Measurements from ENCODE around the gene OGFRL1. TPM values are rescaled to one million over a fixed set of nuclear protein-coding genes. Genes with fewer than 3 reads are reported as not detected.

Gene OGFRL1
- polyA plus RNA-seq (2013): 25.3 TPM

- ChIA-PET POLR2A (interaction anchor here (0.7 to 2.6 kb wide), 5 partner anchors 9 to 116 kb away, joined by 3 to 8 read pairs (median 4); no protein-coding TSS in a partner anchor), CTCF (interaction anchor here (0.8 to 4.5 kb wide), 7 partner anchors 11 to 100 kb away, joined by 3 to 18 read pairs (median 5); no protein-coding TSS in a partner anchor)
- Histone ChIP-seq H3K4me3 (ENCODE audit: control insufficient read depth in 1 of 7, extremely low read depth in 1 of 7, insufficient read depth in 4 of 7, low read depth in 2 of 7, low read length in 6 of 7) (peak within 1 kb of the TSS; percentile 62 to 88 (median 84)), H3K4me1 (ENCODE audit: control extremely low read depth in 1 of 4, control insufficient read depth in 4 of 4, insufficient read depth in 4 of 4, low read length in 3 of 4) (peaks cover 13 to 39% (median 30%) of the 10 kb centered on the region in 4 experiments), H3K27me3 (replicated peaks in 2 of 5; ENCODE audit: control insufficient read depth in 4 of 5, insufficient read depth in 5 of 5, low read length in 4 of 5) (no peaks in the 10 kb centered on the region), H3K36me3 (ENCODE audit: control insufficient read depth in 4 of 4, insufficient read depth in 4 of 4, low read length in 3 of 4) (peaks cover 0 to 6% (median 0%) of the 10 kb centered on the region in 4 experiments), H3K27ac (ENCODE audit: insufficient read depth in 1 of 2, low read depth in 1 of 2, low read length in 2 of 2, poor library complexity in 1 of 2, severe bottlenecking in 2 of 2) (peak within 1 kb of the TSS; percentile 9 to 67), H3K9me3 (ENCODE audit: control extremely low read depth in 1 of 5, control insufficient read depth in 4 of 5, insufficient read depth in 2 of 5, low read depth in 1 of 5, low read length in 4 of 5) (no peaks in the 10 kb centered on the region)
- whole genome bisulfite sequencing (ENCODE audit: insufficient coverage): under 1% methylated on average over 59 of the region's 79 CpGs
- DNase-seq: peak; percentile 68 to 90 (median 83)
These were observed at the start of gene OGFRL1 for GRCh38 chr6:71288228-71289038. Gene OGFRL1, plus strand, starts transcription at chr6:71288811. Its CDS starts 126 bp downstream, at chr6:71288937.

- H3K36me3 ChIP-seq (ENCODE audit: control insufficient read depth in 4 of 4, insufficient read depth in 4 of 4, low read length in 3 of 4): no peaks in the 10 kb centered on the region
- WGBS (ENCODE audit: insufficient coverage): 88% methylated on average over 1 of the region's 5 CpGs
- no peak for DNase-seq
- POLR2A ChIA-PET: no interaction called here
- no peaks in the 10 kb centered on the region for H3K9me3 ChIP-seq (ENCODE audit: control extremely low read depth in 1 of 5, control insufficient read depth in 4 of 5, insufficient read depth in 2 of 5, low read depth in 1 of 5, low read length in 4 of 5)
- peaks cover 0 to 5% (median 0%) of the 10 kb centered on the region in 4 experiments for H3K4me1 ChIP-seq (ENCODE audit: control extremely low read depth in 1 of 4, control insufficient read depth in 4 of 4, insufficient read depth in 4 of 4, low read length in 3 of 4)
- no peak overlapping the region for H3K4me3 ChIP-seq (ENCODE audit: control insufficient read depth in 1 of 7, extremely low read depth in 1 of 7, insufficient read depth in 4 of 7, low read depth in 2 of 7, low read length in 6 of 7)
- CTCF ChIA-PET: interaction anchor here (1.0 kb wide), 1 partner anchor 10 kb away, joined by 3 read pairs; no protein-coding TSS in a partner anchor
- no peak overlapping the region for H3K27ac ChIP-seq (ENCODE audit: insufficient read depth in 1 of 2, low read depth in 1 of 2, low read length in 2 of 2, poor library complexity in 1 of 2, severe bottlenecking in 2 of 2)
- no peaks in the 10 kb centered on the region for H3K27me3 ChIP-seq (replicated peaks in 2 of 5; ENCODE audit: control insufficient read depth in 4 of 5, insufficient read depth in 5 of 5, low read length in 4 of 5)
These were observed 48.9 kb upstream of the OGFRL1 start for GRCh38 chr6:71239694-71240093.

- DNase-seq: no peak
- no peaks in the 10 kb centered on the region for H3K27me3 ChIP-seq (replicated peaks in 2 of 5; ENCODE audit: control insufficient read depth in 4 of 5, insufficient read depth in 5 of 5, low read length in 4 of 5)
- H3K9me3 ChIP-seq (ENCODE audit: control extremely low read depth in 1 of 5, control insufficient read depth in 4 of 5, insufficient read depth in 2 of 5, low read depth in 1 of 5, low read length in 4 of 5): peaks cover 0 to 7% (median 0%) of the 10 kb centered on the region in 5 experiments
- 98% methylated on average over 27 of the region's 31 CpGs for WGBS (ENCODE audit: insufficient coverage)
- H3K4me3 ChIP-seq (ENCODE audit: control insufficient read depth in 1 of 7, extremely low read depth in 1 of 7, insufficient read depth in 4 of 7, low read depth in 2 of 7, low read length in 6 of 7): no peak overlapping the region
- H3K4me1 ChIP-seq (ENCODE audit: control extremely low read depth in 1 of 4, control insufficient read depth in 4 of 4, insufficient read depth in 4 of 4, low read length in 3 of 4): peaks cover 5 to 30% (median 7%) of the 10 kb centered on the region in 4 experiments
- POLR2A ChIA-PET: interaction anchor here (0.6 kb wide), 1 partner anchor 8 kb away, joined by 7 read pairs; no protein-coding TSS in a partner anchor
- no peak overlapping the region for H3K27ac ChIP-seq (ENCODE audit: insufficient read depth in 1 of 2, low read depth in 1 of 2, low read length in 2 of 2, poor library complexity in 1 of 2, severe bottlenecking in 2 of 2)
- CTCF ChIA-PET: no interaction called here
- H3K36me3 ChIP-seq (ENCODE audit: control insufficient read depth in 4 of 4, insufficient read depth in 4 of 4, low read length in 3 of 4): no peaks in the 10 kb centered on the region
These were observed 43.2 kb upstream of the OGFRL1 start for GRCh38 chr6:71245265-71246049.

- POLR2A ChIA-PET: no interaction called here
- CTCF ChIA-PET: no interaction called here
- peaks cover 9 to 41% (median 13%) of the 10 kb centered on the region in 4 experiments for H3K4me1 ChIP-seq (ENCODE audit: control extremely low read depth in 1 of 4, control insufficient read depth in 4 of 4, insufficient read depth in 4 of 4, low read length in 3 of 4)
- H3K9me3 ChIP-seq (ENCODE audit: control extremely low read depth in 1 of 5, control insufficient read depth in 4 of 5, insufficient read depth in 2 of 5, low read depth in 1 of 5, low read length in 4 of 5): peaks cover 0 to 9% (median 0%) of the 10 kb centered on the region in 5 experiments
- H3K27me3 ChIP-seq (replicated peaks in 2 of 5; ENCODE audit: control insufficient read depth in 4 of 5, insufficient read depth in 5 of 5, low read length in 4 of 5): no peaks in the 10 kb centered on the region
- H3K4me3 ChIP-seq (ENCODE audit: control insufficient read depth in 1 of 7, extremely low read depth in 1 of 7, insufficient read depth in 4 of 7, low read depth in 2 of 7, low read length in 6 of 7): no peak overlapping the region
- no peaks in the 10 kb centered on the region for H3K36me3 ChIP-seq (ENCODE audit: control insufficient read depth in 4 of 4, insufficient read depth in 4 of 4, low read length in 3 of 4)
- DNase-seq: no peak
- no peak overlapping the region for H3K27ac ChIP-seq (ENCODE audit: insufficient read depth in 1 of 2, low read depth in 1 of 2, low read length in 2 of 2, poor library complexity in 1 of 2, severe bottlenecking in 2 of 2)
- 100% methylated on average over 1 of the region's 2 CpGs for WGBS (ENCODE audit: insufficient coverage)
These were observed 42.0 kb upstream of the OGFRL1 start for GRCh38 chr6:71246596-71246995.

GRCh38 chr6:71248306-71248765 is 40.3 kb upstream of the OGFRL1 start:
- H3K9me3 ChIP-seq (ENCODE audit: control extremely low read depth in 1 of 5, control insufficient read depth in 4 of 5, insufficient read depth in 2 of 5, low read depth in 1 of 5, low read length in 4 of 5): peaks cover 0 to 9% (median 0%) of the 10 kb centered on the region in 5 experiments
- H3K4me3 ChIP-seq (ENCODE audit: control insufficient read depth in 1 of 7, extremely low read depth in 1 of 7, insufficient read depth in 4 of 7, low read depth in 2 of 7, low read length in 6 of 7): no peak overlapping the region
- ChIA-PET POLR2A (no interaction called here), CTCF (interaction anchor here (1.0 to 1.3 kb wide), 3 partner anchors 13 to 113 kb away, joined by 3 to 8 read pairs (median 3); no protein-coding TSS in a partner anchor)
- H3K27ac ChIP-seq (ENCODE audit: insufficient read depth in 1 of 2, low read depth in 1 of 2, low read length in 2 of 2, poor library complexity in 1 of 2, severe bottlenecking in 2 of 2): no peak overlapping the region
- WGBS (ENCODE audit: insufficient coverage): no CpG with 5 or more reads among the region's 1 CpG
- DNase-seq: peak in 1 of 3 donors; percentile 33
- H3K27me3 ChIP-seq (replicated peaks in 2 of 5; ENCODE audit: control insufficient read depth in 4 of 5, insufficient read depth in 5 of 5, low read length in 4 of 5): no peaks in the 10 kb centered on the region
- H3K36me3 ChIP-seq (ENCODE audit: control insufficient read depth in 4 of 4, insufficient read depth in 4 of 4, low read length in 3 of 4): no peaks in the 10 kb centered on the region
- peaks cover 13 to 58% (median 24%) of the 10 kb centered on the region in 4 experiments for H3K4me1 ChIP-seq (ENCODE audit: control extremely low read depth in 1 of 4, control insufficient read depth in 4 of 4, insufficient read depth in 4 of 4, low read length in 3 of 4)

GRCh38 chr6:71248878-71249544 is 39.6 kb upstream of the OGFRL1 start:
- H3K36me3 ChIP-seq (ENCODE audit: control insufficient read depth in 4 of 4, insufficient read depth in 4 of 4, low read length in 3 of 4): no peaks in the 10 kb centered on the region
- no CpG with 5 or more reads among the region's 2 CpGs for WGBS (ENCODE audit: insufficient coverage)
- DNase-seq: no peak
- CTCF ChIA-PET: interaction anchor here (1.1 to 2.2 kb wide), 3 partner anchors 12 to 112 kb away, joined by 3 to 11 read pairs (median 3); no protein-coding TSS in a partner anchor
- H3K4me3 ChIP-seq (ENCODE audit: control insufficient read depth in 1 of 7, extremely low read depth in 1 of 7, insufficient read depth in 4 of 7, low read depth in 2 of 7, low read length in 6 of 7): no peak overlapping the region
- H3K4me1 ChIP-seq (ENCODE audit: control extremely low read depth in 1 of 4, control insufficient read depth in 4 of 4, insufficient read depth in 4 of 4, low read length in 3 of 4): peaks cover 13 to 63% (median 29%) of the 10 kb centered on the region in 4 experiments
- POLR2A ChIA-PET: no interaction called here
- H3K27me3 ChIP-seq (replicated peaks in 2 of 5; ENCODE audit: control insufficient read depth in 4 of 5, insufficient read depth in 5 of 5, low read length in 4 of 5): no peaks in the 10 kb centered on the region
- no peak overlapping the region for H3K27ac ChIP-seq (ENCODE audit: insufficient read depth in 1 of 2, low read depth in 1 of 2, low read length in 2 of 2, poor library complexity in 1 of 2, severe bottlenecking in 2 of 2)
- H3K9me3 ChIP-seq (ENCODE audit: control extremely low read depth in 1 of 5, control insufficient read depth in 4 of 5, insufficient read depth in 2 of 5, low read depth in 1 of 5, low read length in 4 of 5): peaks cover 0 to 9% (median 0%) of the 10 kb centered on the region in 5 experiments

All from common myeloid progenitor, CD34-positive (primary cell).